ENCODE measurements around the gene ADGRD1.

The ADGRD1 gene

GRCh38 chr12:131177599-131177998, 223.9 kb downstream of the ADGRD1 start:
- DNase-seq: no peak

- DNase-seq: no peak
These were observed 233.9 kb downstream of the ADGRD1 start for GRCh38 chr12:131187602-131188001.

GRCh38 chr12:131188131-131189050, 234.7 kb downstream of the ADGRD1 start:
- no peak for DNase-seq

GRCh38 chr12:131189781-131190180, 236.1 kb downstream of the ADGRD1 start:
- no peak for DNase-seq

- DNase-seq: no peak
These were observed 237.3 kb downstream of the ADGRD1 start for GRCh38 chr12:131190965-131191364.

Data from CD4-positive, alpha-beta T cell treated with Interleukin-10 for 1 hour (primary cell).